PC-9 (cell line): ENCODE measurements around the gene MAP3K7CL. TPM values are rescaled to one million over a fixed set of nuclear protein-coding genes. Genes with fewer than 3 reads are reported as not detected.

Source experiments
- Bru-seq: library from RNA; stranded (reverse); fragments of 400-500 nt; gene quantifications from one replicate; lab custom pipeline; 2021; lab: Mats Ljungman, UMichigan
- BruChase-seq, 2 experiments: library from RNA; stranded (reverse); fragments of 400-500 nt; gene quantifications; one replicate each; lab custom pipeline; 2021; lab: Mats Ljungman, UMichigan
- BruUV-seq: library from RNA; stranded (reverse); fragments of 400-500 nt; replicated peaks from 2 replicates; lab custom pipeline; 2021; lab: Mats Ljungman, UMichigan
- CTCF ChIA-PET: fragments of 300-600 bp; sonication (Branson Sonifier 250); formaldehyde crosslinking; loops from one replicate; lab custom pipeline; 2022; ENCODE audit warnings: antibody characterized with exemption; lab: Charles Lee
- POLR2A ChIA-PET: fragments of 300-600 bp; sonication (Branson Sonifier 250); formaldehyde crosslinking; loops from one replicate; lab custom pipeline; 2022; ENCODE audit warnings: antibody characterized with exemption; ENCODE audit not compliant: unreplicated experiment; lab: Charles Lee
- DNase-seq, 2 experiments: peaks; one replicate each; pipeline versions ENCODE4 v3.0.0 to v3.0.0-alpha.2; 2015 to 2022; ENCODE audit warnings: mixed read lengths in 1 of 2
- H2AFZ ChIP-seq: fragments of 200-600 bp; sonication (generic); 2 replicates; pipeline ENCODE4 v1.8.1; 2017; ENCODE audit warnings: antibody characterized with exemption
- H3F3A ChIP-seq: fragments of 200-600 bp; sonication (generic); 2 replicates; pipeline ENCODE4 v1.8.1; 2017; ENCODE audit warnings: antibody characterized with exemption, mild to moderate bottlenecking, low read depth; ENCODE audit not compliant: insufficient read depth
- H3K27ac ChIP-seq: fragments of 200-600 bp; sonication (generic); 2 replicates; pipeline ENCODE4 v1.6.1; 2016; ENCODE audit warnings: mixed run types
- H3K27me3 ChIP-seq: fragments of 200-600 bp; sonication (generic); 2 replicates; pipeline ENCODE4 v1.6.1; 2016; ENCODE audit warnings: low read depth, mixed run types; ENCODE audit not compliant: insufficient read depth
- H3K36me3 ChIP-seq: fragments of 200-600 bp; sonication (generic); 2 replicates; pipeline ENCODE4 v1.6.1; 2016; ENCODE audit warnings: low read depth, mixed run types
- H3K4me1 ChIP-seq: fragments of 200-600 bp; sonication (generic); replicated peaks from 2 replicates; pipeline ENCODE4 v1.6.1; 2016; ENCODE audit warnings: mixed run types; ENCODE audit not compliant: insufficient read depth
- H3K4me2 ChIP-seq: fragments of 200-600 bp; sonication (generic); 2 replicates; pipeline ENCODE4 v1.6.1; 2017; ENCODE audit warnings: mixed run types
- H3K4me3 ChIP-seq: fragments of 200-600 bp; sonication (generic); 2 replicates; pipeline ENCODE4 v1.6.1; 2016; ENCODE audit warnings: mixed run types
- H3K79me2 ChIP-seq: fragments of 200-600 bp; sonication (generic); 2 replicates; pipeline ENCODE4 v1.6.1; 2017; ENCODE audit warnings: low read depth, mixed run types
- H3K9me2 ChIP-seq: fragments of 200-600 bp; sonication (generic); 2 replicates; pipeline ENCODE4 v1.8.1; 2017; ENCODE audit warnings: mild to moderate bottlenecking; ENCODE audit not compliant: insufficient read depth
- H3K9me3 ChIP-seq: fragments of 200-600 bp; sonication (generic); 2 replicates; pipeline ENCODE4 v1.8.1; 2016; ENCODE audit warnings: low read depth; ENCODE audit not compliant: insufficient read depth
- H4K20me1 ChIP-seq: fragments of 200-600 bp; sonication (generic); 2 replicates; pipeline ENCODE4 v1.8.1; 2017; ENCODE audit not compliant: insufficient read depth
- EZH2 ChIP-seq: fragments of 200-600 bp; sonication (generic); IDR thresholded peaks from 2 replicates; pipeline ENCODE4 v1.8.0; 2017; ENCODE audit warnings: antibody characterized with exemption, low read depth
- intact Hi-C: fragments of 100-400 bp; cut with micrococcal nuclease; formaldehyde crosslinking; loops from one replicate; pipeline ENCODE4 v1.10.0; 2022; ENCODE audit not compliant: unreplicated experiment
- long read RNA-seq: library from polyadenylated mRNA; stranded (forward); transcript quantifications from one replicate; pipeline ENCODE4 v2.0.0, GENCODE V29; 2022
- total RNA-seq: library from RNA; stranded (reverse); gene quantifications from 2 replicates; pipeline ENCODE4 v1.2.3, GENCODE V29; 2021
- TF ChIP-seq, protein P1 (sequence below): fragments of 200-600 bp; sonication (generic); conservative IDR thresholded peaks from 2 replicates; pipeline ENCODE4 v1.6.1; 2017; ENCODE audit warnings: mixed run types, antibody characterized with exemption, mild to moderate bottlenecking, moderate library complexity

The MAP3K7CL gene, protein sequence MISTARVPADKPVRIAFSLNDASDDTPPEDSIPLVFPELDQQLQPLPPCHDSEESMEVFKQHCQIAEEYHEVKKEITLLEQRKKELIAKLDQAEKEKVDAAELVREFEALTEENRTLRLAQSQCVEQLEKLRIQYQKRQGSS
- total RNA-seq, result 0.37 and 0.50 TPM in 2 replicates
- percentile 19 among the genes with signal in this experiment for Bru-seq, nascent RNA
- BruChase-seq, experiment 1, labeled RNA remaining after a 2-hour chase, result percentile 20 among the genes with signal in this experiment
- percentile 11 among the genes with signal in this experiment for BruChase-seq, experiment 2, labeled RNA remaining after a 6-hour chase
- long read RNA-seq, result 0 reads

DNA sequence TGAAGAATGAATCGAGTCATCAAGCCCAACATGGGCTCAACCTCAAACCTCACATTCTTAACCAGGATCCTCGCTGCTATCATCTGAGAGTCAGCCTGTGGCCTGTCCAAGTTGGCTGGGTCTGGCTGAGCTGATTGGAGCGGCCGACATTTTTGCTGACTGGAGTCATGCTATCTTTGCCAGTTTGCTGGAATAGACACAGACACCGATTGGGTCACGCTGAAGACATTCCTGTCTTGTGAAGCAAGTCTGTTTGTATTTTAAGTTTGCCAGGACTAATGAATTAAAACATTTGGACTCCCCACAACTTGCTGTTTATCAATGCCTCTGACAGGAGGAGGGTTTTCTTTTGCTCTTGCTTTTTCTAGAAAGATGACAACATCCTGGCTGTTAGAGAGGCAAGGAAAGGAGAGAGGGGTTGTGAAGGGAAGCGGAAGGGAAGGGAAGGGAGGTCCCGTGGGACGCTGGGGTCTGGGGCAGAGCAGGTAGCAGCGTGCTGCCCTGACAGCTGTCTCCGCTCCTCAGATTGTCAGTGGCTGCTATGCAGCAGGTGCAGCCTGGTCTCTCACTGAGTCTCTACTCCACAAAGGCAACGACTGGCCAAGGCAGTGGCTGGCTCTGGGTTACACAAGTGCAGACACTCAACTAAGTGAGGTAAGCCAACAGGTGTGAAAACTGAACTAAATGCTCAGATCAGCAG, at the start of gene MAP3K7CL:
MAP3K7CL (plus strand) TSS at position 375 of the 700 bp plus-strand sequence. CDS start 2,701 bp downstream, outside the sequence.
- Histone ChIP-seq H3K36me3 (no peaks in the 10 kb centered on the region), H3K4me1 (no peaks in the 10 kb centered on the region), H4K20me1 (no peaks in the 10 kb centered on the region), H3K4me2 (no peak within 1 kb of the TSS), H3K79me2 (no peaks in the 10 kb centered on the region), H3K9me3 (peaks cover 4% of the 10 kb centered on the region; the same call in 1 of the 2 replicates), H2AFZ (no peak within 1 kb of the TSS), H3K9me2 (no peaks in the 10 kb centered on the region), H3K4me3 (no peak within 1 kb of the TSS), H3K27me3 (no peaks in the 10 kb centered on the region), H3F3A (no peaks in the 10 kb centered on the region), H3K27ac (no peak within 1 kb of the TSS)
- no peak for TF ChIP-seq EZH2
- TF ChIP-seq, protein P1, sequence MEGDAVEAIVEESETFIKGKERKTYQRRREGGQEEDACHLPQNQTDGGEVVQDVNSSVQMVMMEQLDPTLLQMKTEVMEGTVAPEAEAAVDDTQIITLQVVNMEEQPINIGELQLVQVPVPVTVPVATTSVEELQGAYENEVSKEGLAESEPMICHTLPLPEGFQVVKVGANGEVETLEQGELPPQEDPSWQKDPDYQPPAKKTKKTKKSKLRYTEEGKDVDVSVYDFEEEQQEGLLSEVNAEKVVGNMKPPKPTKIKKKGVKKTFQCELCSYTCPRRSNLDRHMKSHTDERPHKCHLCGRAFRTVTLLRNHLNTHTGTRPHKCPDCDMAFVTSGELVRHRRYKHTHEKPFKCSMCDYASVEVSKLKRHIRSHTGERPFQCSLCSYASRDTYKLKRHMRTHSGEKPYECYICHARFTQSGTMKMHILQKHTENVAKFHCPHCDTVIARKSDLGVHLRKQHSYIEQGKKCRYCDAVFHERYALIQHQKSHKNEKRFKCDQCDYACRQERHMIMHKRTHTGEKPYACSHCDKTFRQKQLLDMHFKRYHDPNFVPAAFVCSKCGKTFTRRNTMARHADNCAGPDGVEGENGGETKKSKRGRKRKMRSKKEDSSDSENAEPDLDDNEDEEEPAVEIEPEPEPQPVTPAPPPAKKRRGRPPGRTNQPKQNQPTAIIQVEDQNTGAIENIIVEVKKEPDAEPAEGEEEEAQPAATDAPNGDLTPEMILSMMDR, result no peak
- CTCF ChIA-PET, result no interaction called here
- intact Hi-C loops, result no loop called here
- BruUV-seq, result no TSS peak
- POLR2A ChIA-PET, result interaction anchor here (0.5 kb wide), 1 partner anchor 87 kb away, joined by 4 read pairs; no protein-coding TSS in a partner anchor
- peak in 1 of 2 experiments; percentile 35 for DNase-seq

DNA sequence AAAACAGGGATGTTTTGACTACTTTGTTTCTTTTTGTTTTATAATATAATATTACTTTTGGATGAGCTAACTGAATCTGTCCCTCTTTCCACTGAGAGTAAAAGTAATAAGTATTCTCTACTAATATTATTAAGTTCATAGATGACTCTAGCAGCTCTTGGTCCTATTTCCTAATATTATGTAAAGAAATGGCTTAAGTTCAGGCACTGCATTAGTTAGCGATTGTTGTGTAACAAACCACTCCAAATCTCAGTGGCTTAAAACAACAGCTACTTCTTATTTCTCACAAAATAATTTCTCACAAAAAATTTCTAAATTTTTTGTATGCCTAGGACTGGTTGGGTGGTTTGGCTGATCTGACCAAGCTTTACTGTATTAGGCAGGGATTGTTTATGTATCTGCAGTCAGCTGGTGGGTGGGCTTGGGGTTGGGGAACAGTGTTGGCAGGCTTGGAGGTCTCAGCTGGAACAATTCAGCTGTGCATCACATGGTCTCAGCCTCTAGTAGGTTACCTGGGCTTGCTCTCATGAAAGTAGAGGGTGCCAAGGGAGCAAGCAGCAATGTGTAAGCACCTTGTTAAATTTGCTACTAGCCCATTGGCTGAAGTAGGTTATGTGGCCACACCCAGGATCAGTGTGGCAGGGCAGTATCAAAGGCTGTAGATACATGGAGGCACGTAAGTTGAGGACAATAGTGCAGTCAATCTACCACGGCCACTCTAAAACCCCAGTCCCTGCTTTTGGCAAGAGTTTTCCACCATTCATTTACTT, 48.2 kb upstream of the MAP3K7CL start:
- ChIA-PET CTCF (no interaction called here), POLR2A (no interaction called here)
- BruUV-seq, result no TSS peak
- Histone ChIP-seq H3K4me1 (no peaks in the 10 kb centered on the region), H3K79me2 (no peaks in the 10 kb centered on the region), H3K27me3 (no peaks in the 10 kb centered on the region), H3K4me3 (no peak overlapping the region), H3K9me3 (no peaks in the 10 kb centered on the region), H2AFZ (no peak overlapping the region), H3K27ac (no peak overlapping the region), H3K4me2 (no peak overlapping the region), H3K9me2 (no peaks in the 10 kb centered on the region), H3K36me3 (no peaks in the 10 kb centered on the region), H4K20me1 (no peaks in the 10 kb centered on the region), H3F3A (no peaks in the 10 kb centered on the region)
- DNase-seq, result no peak
- TF ChIP-seq, protein P1, result no peak
- no peak for TF ChIP-seq EZH2
- intact Hi-C loops, result no loop called here

DNA sequence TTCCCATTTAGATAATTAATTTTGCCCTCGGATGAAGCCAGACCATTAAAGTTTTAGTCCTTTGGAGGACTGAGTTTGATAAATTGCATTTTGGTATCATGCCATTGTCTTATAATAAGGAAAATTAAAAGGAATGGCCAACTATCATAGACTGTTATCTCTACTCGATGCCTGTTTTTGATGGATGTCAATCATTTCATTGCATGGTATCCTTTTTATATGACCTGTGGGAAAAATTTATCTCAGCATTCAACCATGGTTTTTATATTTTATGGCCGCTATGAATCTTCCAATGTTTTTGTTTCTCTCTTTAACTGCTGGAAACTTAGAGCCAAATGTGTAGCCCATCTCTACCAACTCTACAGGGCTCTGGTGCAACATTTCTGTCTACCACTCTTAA, 47.1 kb upstream of the MAP3K7CL start:
- ChIA-PET POLR2A (no interaction called here), CTCF (no interaction called here)
- intact Hi-C loops, result no loop called here
- BruUV-seq, result no TSS peak
- H3K4me3 ChIP-seq, result no peak overlapping the region
- TF ChIP-seq, protein P1, result no peak
- TF ChIP-seq EZH2, result no peak
- H3K27me3 ChIP-seq, result no peaks in the 10 kb centered on the region
- no peak overlapping the region for H2AFZ ChIP-seq
- no peak overlapping the region for H3K4me2 ChIP-seq
- H3K9me2 ChIP-seq, result no peaks in the 10 kb centered on the region
- no peaks in the 10 kb centered on the region for H3K9me3 ChIP-seq
- no peaks in the 10 kb centered on the region for H3F3A ChIP-seq
- no peaks in the 10 kb centered on the region for H3K4me1 ChIP-seq
- no peak overlapping the region for H3K27ac ChIP-seq
- H4K20me1 ChIP-seq, result no peaks in the 10 kb centered on the region
- no peak for DNase-seq
- no peaks in the 10 kb centered on the region for H3K79me2 ChIP-seq
- H3K36me3 ChIP-seq, result no peaks in the 10 kb centered on the region
